IMR-90 (cell line): ENCODE measurements around the gene MDM2. TPM values are rescaled to one million over a fixed set of nuclear protein-coding genes. Genes with fewer than 3 reads are reported as not detected.

Experiments
- ATAC-seq: fragments of 200-7000 bp; cut with Tn5 transposase; 2 replicates; pipeline ENCODE4 v1.9.1; 2020; ENCODE audit warnings: low read depth, mild to moderate bottlenecking, moderate library complexity
- BruUV-seq: library from RNA; stranded (reverse); fragments of 400-500 nt; replicated peaks from 2 replicates; lab custom pipeline; 2021; lab: Mats Ljungman, UMichigan
- CTCF ChIA-PET: fragments of 300-600 bp; formaldehyde crosslinking; extraction: SDS; loops from one replicate; lab custom pipeline; 2021; ENCODE audit warnings: antibody characterized with exemption; lab: Yijun Ruan, JAX
- POLR2A ChIA-PET: fragments of 300-600 bp; sonication (Branson Sonifier 250); formaldehyde crosslinking; loops from one replicate; lab custom pipeline; 2022; ENCODE audit warnings: antibody characterized with exemption; ENCODE audit not compliant: unreplicated experiment; lab: Charles Lee
- DNase-seq: peaks from one replicate; pipeline ENCODE4 v3.0.0; 2013
- H2AFZ ChIP-seq: replicated peaks from 2 replicates; pipeline ENCODE3; 2013; ENCODE audit warnings: low read length, mild to moderate bottlenecking; ENCODE audit not compliant: poor library complexity
- H2AK5ac ChIP-seq: 2 replicates; pipeline ENCODE4 v1.6.1; 2013; ENCODE audit warnings: low read depth, low read length, inconsistent platforms
- H2AK9ac ChIP-seq: replicated peaks from 2 replicates; pipeline ENCODE3; 2013; ENCODE audit warnings: mild to moderate bottlenecking, low read depth, low read length, moderate library complexity; ENCODE audit not compliant: poor library complexity
- H2BK120ac ChIP-seq: 2 replicates; pipeline ENCODE4 v1.6.1; 2013; ENCODE audit warnings: low read depth, low read length, inconsistent platforms
- H2BK15ac ChIP-seq: 3 replicates; pipeline ENCODE4 v1.6.1; 2013; ENCODE audit warnings: low read depth, low read length, inconsistent platforms
- H2BK20ac ChIP-seq: 2 replicates; pipeline ENCODE4 v1.6.1; 2013; ENCODE audit warnings: low read depth, mild to moderate bottlenecking, inconsistent platforms, low read length, moderate library complexity
- H2BK5ac ChIP-seq: 2 replicates; pipeline ENCODE4 v1.6.1; 2013; ENCODE audit warnings: mild to moderate bottlenecking, low read depth, low read length, inconsistent platforms; ENCODE audit not compliant: poor library complexity, severe bottlenecking
- H3K14ac ChIP-seq: replicated peaks from 2 replicates; pipeline ENCODE4 v1.6.1; 2013; ENCODE audit warnings: low read depth, low read length, inconsistent platforms
- H3K18ac ChIP-seq: 2 replicates; pipeline ENCODE4 v1.6.1; 2013; ENCODE audit warnings: low read depth, low read length, control low read depth
- H3K23ac ChIP-seq: 2 replicates; pipeline ENCODE4 v1.6.1; 2013; ENCODE audit warnings: low read depth, low read length, inconsistent platforms
- H3K27ac ChIP-seq: 2 replicates; pipeline ENCODE4 v1.5.1; 2013; ENCODE audit warnings: mild to moderate bottlenecking, control low read depth, low read length; ENCODE audit not compliant: insufficient read depth
- H3K27me3 ChIP-seq: 2 replicates; pipeline ENCODE4 v1.6.1; 2013; ENCODE audit warnings: low read length; ENCODE audit not compliant: control insufficient read depth, insufficient read depth
- H3K36me3 ChIP-seq: 2 replicates; pipeline ENCODE4 v1.6.1; 2013; ENCODE audit warnings: low read length, mixed read lengths; ENCODE audit not compliant: control insufficient read depth, insufficient read depth
- H3K4ac ChIP-seq: 2 replicates; pipeline ENCODE4 v1.6.1; 2013; ENCODE audit warnings: low read depth, low read length, inconsistent platforms
- H3K4me1 ChIP-seq: 2 replicates; pipeline ENCODE4 v1.6.1; 2013; ENCODE audit warnings: low read length, mixed read lengths; ENCODE audit not compliant: control insufficient read depth, insufficient read depth
- H3K4me2 ChIP-seq: 2 replicates; pipeline ENCODE4 v1.6.1; 2013; ENCODE audit warnings: low read depth, mild to moderate bottlenecking, control low read depth, low read length, moderate library complexity
- H3K4me3 ChIP-seq: 2 replicates; pipeline ENCODE4 v1.5.1; 2013; ENCODE audit warnings: low read depth, mild to moderate bottlenecking, control low read depth, low read length, moderate library complexity; ENCODE audit not compliant: insufficient read depth
- H3K56ac ChIP-seq: 2 replicates; pipeline ENCODE4 v1.6.1; 2013; ENCODE audit warnings: low read length, inconsistent platforms; ENCODE audit not compliant: insufficient read depth; ENCODE audit errors: extremely low read depth
- H3K79me1 ChIP-seq, 2 experiments: 2 replicates each; pipeline ENCODE4 v1.6.1; 2013; ENCODE audit warnings: low read length in 2 of 2, inconsistent platforms in 1 of 2, low read depth in 1 of 2
- H3K9ac ChIP-seq: 2 replicates; pipeline ENCODE4 v1.6.1; 2013; ENCODE audit warnings: low read depth, low read length, control low read depth
- H3K9me1 ChIP-seq: 2 replicates; pipeline ENCODE4 v1.6.1; 2013; ENCODE audit warnings: low read length, inconsistent platforms; ENCODE audit not compliant: insufficient read depth
- H3K9me3 ChIP-seq: 2 replicates; pipeline ENCODE4 v1.6.1; 2013; ENCODE audit warnings: low read length; ENCODE audit not compliant: control insufficient read depth, insufficient read depth
- H4K20me1 ChIP-seq: 2 replicates; pipeline ENCODE4 v1.6.1; 2013; ENCODE audit warnings: low read length, inconsistent platforms; ENCODE audit not compliant: insufficient read depth
- H4K5ac ChIP-seq: 2 replicates; pipeline ENCODE4 v1.6.1; 2013; ENCODE audit warnings: mild to moderate bottlenecking, low read depth, low read length, control low read depth
- H4K8ac ChIP-seq, 2 experiments: 2 replicates each; pipeline ENCODE4 v1.6.1; 2013; ENCODE audit warnings: low read depth in 2 of 2, low read length in 2 of 2, control low read depth in 1 of 2, inconsistent platforms in 1 of 2
- H4K91ac ChIP-seq: 2 replicates; pipeline ENCODE4 v1.6.1; 2013; ENCODE audit warnings: low read depth, low read length, inconsistent platforms; ENCODE audit not compliant: insufficient read depth
- BHLHE40 ChIP-seq: fragments of 150-350 bp; IDR thresholded peaks from 2 replicates; pipeline ENCODE4 v1.6.1; 2016; ENCODE audit warnings: mild to moderate bottlenecking, low read depth, low read length
- CEBPB ChIP-seq: IDR thresholded peaks from 2 replicates; pipeline ENCODE4 v1.6.1; 2012; ENCODE audit warnings: low read depth, low read length, improper control_type of control experiment
- CHD1 ChIP-seq: IDR thresholded peaks from 2 replicates; pipeline ENCODE4 v1.6.1; 2012; ENCODE audit warnings: low read depth, low read length, improper control_type of control experiment
- FOS ChIP-seq: fragments of 150-350 bp; IDR thresholded peaks from 2 replicates; pipeline ENCODE4 v1.6.1; 2016; ENCODE audit warnings: low read depth, low read length
- MAFK ChIP-seq: IDR thresholded peaks from 2 replicates; pipeline ENCODE4 v1.6.1; 2012; ENCODE audit warnings: low read depth, low read length, improper control_type of control experiment
- MAZ ChIP-seq: IDR thresholded peaks from 2 replicates; pipeline ENCODE4 v1.6.1; 2012; ENCODE audit warnings: low read depth, mild to moderate bottlenecking, low read length, improper control_type of control experiment, moderate library complexity, borderline replicate concordance
- MXI1 ChIP-seq: IDR thresholded peaks from 2 replicates; pipeline ENCODE4 v1.6.1; 2012; ENCODE audit warnings: low read depth, mild to moderate bottlenecking, low read length, moderate library complexity, borderline replicate concordance
- NFE2L2 ChIP-seq: fragments of 150-350 bp; IDR thresholded peaks from 2 replicates; pipeline ENCODE4 v1.6.1; 2016; ENCODE audit warnings: low read depth, mild to moderate bottlenecking, low read length
- POLR2A ChIP-seq: IDR thresholded peaks from 2 replicates; pipeline ENCODE4 v1.6.1; 2012; ENCODE audit warnings: mild to moderate bottlenecking, low read depth, low read length
- RAD21 ChIP-seq: IDR thresholded peaks from 2 replicates; pipeline ENCODE4 v1.6.1; 2012; ENCODE audit warnings: low read length, improper control_type of control experiment
- RCOR1 ChIP-seq: IDR thresholded peaks from 2 replicates; pipeline ENCODE4 v1.6.1; 2012; ENCODE audit warnings: mild to moderate bottlenecking, low read length, improper control_type of control experiment; ENCODE audit not compliant: insufficient replicate concordance
- RFX5 ChIP-seq: IDR thresholded peaks from 2 replicates; pipeline ENCODE4 v1.8.0; 2012; ENCODE audit warnings: low read depth, mild to moderate bottlenecking, low read length, moderate library complexity
- SMC3 ChIP-seq: fragments of 150-350 bp; IDR thresholded peaks from 2 replicates; pipeline ENCODE4 v1.6.1; 2016; ENCODE audit warnings: low read depth, mild to moderate bottlenecking, antibody characterized with exemption, low read length, moderate library complexity
- WGBS, 2 experiments: methylation state at CpG; one replicate each; pipeline versions ENCODE4 v1.1.5 to v1.1.7; 2013; ENCODE audit warnings: missing lambda C conversion rate in 2 of 2; ENCODE audit not compliant: insufficient read length in 1 of 2; ENCODE audit errors: extremely low coverage in 2 of 2; 5-methylcytosine and 5-hydroxymethylcytosine counted together
- dilution Hi-C: fragments of 300-500 bp; cut with HindIII; formaldehyde crosslinking; loops from one replicate; pipeline ENCODE4 v1.14.3; 2018; ENCODE audit warnings: low sequenced_read_pairs; ENCODE audit not compliant: unreplicated experiment
- in situ Hi-C: fragments of 300-500 bp; cut with MboI; formaldehyde crosslinking; loops from 3 replicates; pipeline ENCODE4 v1.14.3; 2019; ENCODE audit warnings: low sequenced_read_pairs, inconsistent platforms, mixed read lengths
- intact Hi-C: fragments of 100-400 bp; cut with micrococcal nuclease; formaldehyde crosslinking; loops from 2 replicates; pipeline ENCODE4 v1.10.0; 2022
- polyA plus RNA-seq, 3 experiments: library from polyadenylated mRNA; depleted of rRNA; stranded (reverse); fragments of >200 nt; gene quantifications; 2 replicates each; pipeline ENCODE4 v1.2.3, GENCODE V29; 2012; ENCODE audit warnings: low replicate concordance in 1 of 3
- total RNA-seq: library from RNA; depleted of rRNA; stranded (reverse); fragments of >200 nt; gene quantifications from 2 replicates; pipeline ENCODE4 v1.2.3, GENCODE V29; 2012
- TF ChIP-seq, protein P1 (sequence below): fragments of 150-350 bp; IDR thresholded peaks from 2 replicates; pipeline ENCODE4 v1.6.1; 2017; ENCODE audit warnings: mild to moderate bottlenecking, antibody characterized with exemption, low read length, low read depth
- TF ChIP-seq, protein P2 (sequence below): conservative IDR thresholded peaks from 2 replicates; pipeline ENCODE4 v1.5.1; 2012; ENCODE audit warnings: mild to moderate bottlenecking, low read depth, low read length, improper control_type of control experiment
- TF ChIP-seq, protein P3 (sequence below): fragments of 150-350 bp; IDR thresholded peaks from 2 replicates; pipeline ENCODE4 v1.6.1; 2016; ENCODE audit warnings: low read depth, mild to moderate bottlenecking, low read length, moderate library complexity, borderline replicate concordance

MDM2 gene
- total and polyA plus RNA-seq, 2 of the 4 experiments (the other 2 are of a cell fraction) = 21.9 to 196 TPM

DNA sequence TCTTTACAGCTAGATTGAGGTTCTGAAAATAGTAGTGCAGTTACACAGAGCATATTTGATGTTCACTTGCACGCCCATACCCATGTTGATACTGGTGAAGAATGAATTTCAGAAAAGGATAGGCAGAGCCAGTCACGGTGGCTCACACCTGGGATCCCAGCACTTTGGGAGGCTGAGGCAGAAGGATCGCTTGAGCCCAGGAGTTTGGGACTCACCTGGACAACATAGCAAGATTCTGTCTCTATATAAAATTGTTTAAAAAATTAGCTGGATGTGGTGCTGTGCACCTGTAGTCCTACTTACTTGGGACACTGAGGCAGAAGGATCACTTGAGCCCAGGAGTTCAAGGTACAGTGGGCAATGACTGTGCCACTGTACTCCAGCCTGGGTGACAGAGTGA, 56.6 kb downstream of the MDM2 start:
- BruUV-seq = no TSS peak
- H4K5ac ChIP-seq = no peak overlapping the region
- intact Hi-C loops (loop anchor here (1.0 to 5.0 kb wide), 3 partner anchors 206 to 388 kb away; no protein-coding TSS in a partner anchor), dilution Hi-C loops (no loop called here), in situ Hi-C loops (loop anchor here (10.0 kb wide), 1 partner anchor 380 kb away; no protein-coding TSS in a partner anchor)
- no peak overlapping the region for H2BK20ac ChIP-seq
- no peak overlapping the region for H2AK5ac ChIP-seq
- H3K4me1 ChIP-seq = no peaks in the 10 kb centered on the region
- DNase-seq (no peak), ATAC-seq (no peak)
- H2BK5ac ChIP-seq = no peak overlapping the region
- no peak overlapping the region for H3K4ac ChIP-seq
- H3K56ac ChIP-seq = no peak overlapping the region
- CTCF ChIA-PET = interaction anchor here (0.6 to 1.5 kb wide), 3 partner anchors 93 to 390 kb away, joined by 3 to 7 read pairs (median 3); no protein-coding TSS in a partner anchor
- H4K8ac ChIP-seq = no peak overlapping the region
- H3K27me3 ChIP-seq = no peaks in the 10 kb centered on the region; the same call in 1 of the 2 replicates
- no peak overlapping the region for H2AFZ ChIP-seq
- 100% methylated on average over 2 of the region's 3 CpGs; no CpG with 5 or more reads in 1 of the 2 experiments for WGBS, 2 experiments
- no peak overlapping the region for H3K23ac ChIP-seq
- H3K36me3 ChIP-seq = no peaks in the 10 kb centered on the region
- no peaks in the 10 kb centered on the region; the same call in 1 of the 2 replicates for H3K9me1 ChIP-seq
- H2BK15ac ChIP-seq = no peak overlapping the region
- no peak overlapping the region for H2AK9ac ChIP-seq
- no peak overlapping the region for H3K14ac ChIP-seq
- H4K20me1 ChIP-seq = no peaks in the 10 kb centered on the region
- H3K79me1 ChIP-seq = no peaks in the 10 kb centered on the region
- H3K4me3 ChIP-seq = no peak overlapping the region
- H2BK120ac ChIP-seq = no peak overlapping the region
- H3K9ac ChIP-seq = no peak overlapping the region
- no peak overlapping the region for H3K27ac ChIP-seq
- TF ChIP-seq SMC3 (no peak), MAFK (no peak), RAD21 (no peak), RFX5 (no peak), CEBPB (no peak), BHLHE40 (no peak), CHD1 (no peak), RCOR1 (no peak), MXI1 (no peak), POLR2A (no peak), MAZ (no peak), NFE2L2 (no peak), FOS (no peak)
- TF ChIP-seq, protein P1, sequence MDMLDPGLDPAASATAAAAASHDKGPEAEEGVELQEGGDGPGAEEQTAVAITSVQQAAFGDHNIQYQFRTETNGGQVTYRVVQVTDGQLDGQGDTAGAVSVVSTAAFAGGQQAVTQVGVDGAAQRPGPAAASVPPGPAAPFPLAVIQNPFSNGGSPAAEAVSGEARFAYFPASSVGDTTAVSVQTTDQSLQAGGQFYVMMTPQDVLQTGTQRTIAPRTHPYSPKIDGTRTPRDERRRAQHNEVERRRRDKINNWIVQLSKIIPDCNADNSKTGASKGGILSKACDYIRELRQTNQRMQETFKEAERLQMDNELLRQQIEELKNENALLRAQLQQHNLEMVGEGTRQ = no peak
- TF ChIP-seq, protein P2, sequence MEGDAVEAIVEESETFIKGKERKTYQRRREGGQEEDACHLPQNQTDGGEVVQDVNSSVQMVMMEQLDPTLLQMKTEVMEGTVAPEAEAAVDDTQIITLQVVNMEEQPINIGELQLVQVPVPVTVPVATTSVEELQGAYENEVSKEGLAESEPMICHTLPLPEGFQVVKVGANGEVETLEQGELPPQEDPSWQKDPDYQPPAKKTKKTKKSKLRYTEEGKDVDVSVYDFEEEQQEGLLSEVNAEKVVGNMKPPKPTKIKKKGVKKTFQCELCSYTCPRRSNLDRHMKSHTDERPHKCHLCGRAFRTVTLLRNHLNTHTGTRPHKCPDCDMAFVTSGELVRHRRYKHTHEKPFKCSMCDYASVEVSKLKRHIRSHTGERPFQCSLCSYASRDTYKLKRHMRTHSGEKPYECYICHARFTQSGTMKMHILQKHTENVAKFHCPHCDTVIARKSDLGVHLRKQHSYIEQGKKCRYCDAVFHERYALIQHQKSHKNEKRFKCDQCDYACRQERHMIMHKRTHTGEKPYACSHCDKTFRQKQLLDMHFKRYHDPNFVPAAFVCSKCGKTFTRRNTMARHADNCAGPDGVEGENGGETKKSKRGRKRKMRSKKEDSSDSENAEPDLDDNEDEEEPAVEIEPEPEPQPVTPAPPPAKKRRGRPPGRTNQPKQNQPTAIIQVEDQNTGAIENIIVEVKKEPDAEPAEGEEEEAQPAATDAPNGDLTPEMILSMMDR = no peak
- TF ChIP-seq, protein P3, sequence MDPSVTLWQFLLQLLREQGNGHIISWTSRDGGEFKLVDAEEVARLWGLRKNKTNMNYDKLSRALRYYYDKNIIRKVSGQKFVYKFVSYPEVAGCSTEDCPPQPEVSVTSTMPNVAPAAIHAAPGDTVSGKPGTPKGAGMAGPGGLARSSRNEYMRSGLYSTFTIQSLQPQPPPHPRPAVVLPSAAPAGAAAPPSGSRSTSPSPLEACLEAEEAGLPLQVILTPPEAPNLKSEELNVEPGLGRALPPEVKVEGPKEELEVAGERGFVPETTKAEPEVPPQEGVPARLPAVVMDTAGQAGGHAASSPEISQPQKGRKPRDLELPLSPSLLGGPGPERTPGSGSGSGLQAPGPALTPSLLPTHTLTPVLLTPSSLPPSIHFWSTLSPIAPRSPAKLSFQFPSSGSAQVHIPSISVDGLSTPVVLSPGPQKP = no peak
- no peak overlapping the region for H3K18ac ChIP-seq
- H4K91ac ChIP-seq = no peak overlapping the region
- H3K4me2 ChIP-seq = no peak overlapping the region
- POLR2A ChIA-PET = no interaction called here
- H3K9me3 ChIP-seq = no peaks in the 10 kb centered on the region
